ENCODE data around the gene SIL1.

GRCh38 chr5:139241139-139241538 lies 43.0 kb upstream of the SIL1 start:
- TF ChIP-seq CTCF (IDR thresholded peaks at IDR 0.05 in 8 of 11, conservative IDR thresholded peaks at IDR 0.05 in 3 of 11) (no peak), POLR2A (IDR thresholded peaks at IDR 0.05) (no peak), POLR2AphosphoS5 (IDR thresholded peaks at IDR 0.05) (no peak)

Measured in spleen (tissue), 7 donors.